A673 (cell line): ENCODE data around the gene APBB2. TPM values are rescaled to one million over a fixed set of nuclear protein-coding genes. Genes with fewer than 3 reads are reported as not detected.

Experiments
- BruUV-seq: library from RNA; stranded (reverse); fragments of 400-500 nt; replicated peaks from 2 replicates; lab custom pipeline; 2021; lab: Mats Ljungman, UMichigan
- CTCF ChIA-PET: fragments of 300-600 bp; sonication (Branson Sonifier 250); formaldehyde crosslinking; loops from one replicate; lab custom pipeline; 2022; ENCODE audit warnings: antibody characterized with exemption; lab: Charles Lee
- POLR2A ChIA-PET: fragments of 300-600 bp; sonication (Branson Sonifier 250); formaldehyde crosslinking; loops from one replicate; lab custom pipeline; 2022; ENCODE audit warnings: antibody characterized with exemption; ENCODE audit not compliant: low non-redundant PET; lab: Charles Lee
- DNase-seq: peaks from one replicate; pipeline ENCODE4 v3.0.0-alpha.2; 2015; ENCODE audit warnings: low spot score
- H3K27ac ChIP-seq: fragments of 200-600 bp; sonication (generic); 2 replicates; pipeline ENCODE4 v1.5.1; 2016; ENCODE audit warnings: mixed run types, low read depth, mild to moderate bottlenecking, mixed read lengths, antibody characterized with exemption, low read length; ENCODE audit not compliant: poor library complexity, severe bottlenecking
- H3K27me3 ChIP-seq: fragments of 200-600 bp; sonication (generic); replicated peaks from 2 replicates; pipeline ENCODE4 v1.6.1; 2017; ENCODE audit warnings: mixed run types, low read depth, mild to moderate bottlenecking, mixed read lengths, antibody characterized with exemption, low read length; ENCODE audit not compliant: insufficient read depth, poor library complexity
- H3K36me3 ChIP-seq: fragments of 200-600 bp; sonication (generic); 2 replicates; pipeline ENCODE4 v1.6.1; 2016; ENCODE audit warnings: mixed run types, mild to moderate bottlenecking, mixed read lengths, antibody characterized with exemption, low read length; ENCODE audit not compliant: insufficient read depth, poor library complexity, severe bottlenecking
- H3K4me1 ChIP-seq: fragments of 200-600 bp; sonication (generic); 2 replicates; pipeline ENCODE4 v1.6.1; 2017; ENCODE audit warnings: mixed run types, mild to moderate bottlenecking, mixed read lengths, antibody characterized with exemption, low read length; ENCODE audit not compliant: insufficient read depth, poor library complexity, severe bottlenecking
- H3K4me3 ChIP-seq: fragments of 200-600 bp; sonication (generic); 2 replicates; pipeline ENCODE4 v1.5.1; 2016; ENCODE audit warnings: low read depth, mixed run types, mild to moderate bottlenecking, mixed read lengths, low read length; ENCODE audit not compliant: poor library complexity, severe bottlenecking
- H3K9me3 ChIP-seq: fragments of 200-600 bp; sonication (generic); 2 replicates; pipeline ENCODE4 v1.6.1; 2016; ENCODE audit warnings: mixed run types, low read depth, mild to moderate bottlenecking, mixed read lengths, antibody characterized with exemption, low read length; ENCODE audit not compliant: poor library complexity, severe bottlenecking
- CTCF ChIP-seq: fragments of 300-800, 200-600 bp; sonication (generic); conservative IDR thresholded peaks from 2 replicates; pipeline ENCODE4 v1.5.1; 2017; ENCODE audit warnings: low read depth, mild to moderate bottlenecking, antibody characterized with exemption, low read length, moderate library complexity, mixed read lengths
- EZH2 ChIP-seq: fragments of 200-600 bp; sonication (generic); IDR thresholded peaks from 2 replicates; pipeline ENCODE4 v1.6.1; 2017; ENCODE audit warnings: borderline replicate concordance, low read depth, mild to moderate bottlenecking, mixed read lengths, antibody characterized with exemption, low read length; ENCODE audit not compliant: poor library complexity, severe bottlenecking
- intact Hi-C: fragments of 100-400 bp; cut with micrococcal nuclease; formaldehyde crosslinking; loops from one replicate; pipeline ENCODE4 v1.10.0; 2022; ENCODE audit not compliant: unreplicated experiment
- total RNA-seq: library from RNA; stranded (reverse); gene quantifications from 2 replicates; pipeline ENCODE4 v1.2.3, GENCODE V29; 2021

APBB2 gene
- total RNA-seq, 1 experiment from 2014 or later: 10.3 TPM

GRCh38 chr4:40800064-40800463 lies 414.3 kb downstream of the APBB2 start:
- TF ChIP-seq CTCF (no peak), EZH2 (no peak)
- ChIA-PET POLR2A (no interaction called here), CTCF (no interaction called here)
- Histone ChIP-seq H3K4me1 (no peaks in the 10 kb centered on the region), H3K36me3 (no peaks in the 10 kb centered on the region), H3K27ac (no peak overlapping the region), H3K9me3 (no peaks in the 10 kb centered on the region), H3K27me3 (no peaks in the 10 kb centered on the region), H3K4me3 (no peak overlapping the region)
- intact Hi-C loops: no loop called here
- no TSS peak for BruUV-seq
- DNase-seq: no peak

GRCh38 chr4:40789771-40790170 lies 424.6 kb downstream of the APBB2 start:
- Histone ChIP-seq H3K9me3 (no peaks in the 10 kb centered on the region), H3K4me3 (no peak overlapping the region), H3K27ac (no peak overlapping the region), H3K4me1 (no peaks in the 10 kb centered on the region), H3K36me3 (no peaks in the 10 kb centered on the region), H3K27me3 (no peaks in the 10 kb centered on the region)
- DNase-seq: no peak
- CTCF ChIA-PET: no interaction called here
- intact Hi-C loops: no loop called here
- BruUV-seq: no TSS peak
- POLR2A ChIA-PET: no interaction called here
- no peak for TF ChIP-seq CTCF
- no peak for TF ChIP-seq EZH2

GRCh38 chr4:40789031-40789430 lies 425.3 kb downstream of the APBB2 start:
- BruUV-seq: no TSS peak
- H3K4me1 ChIP-seq: no peaks in the 10 kb centered on the region
- H3K4me3 ChIP-seq: no peak overlapping the region
- intact Hi-C loops: no loop called here
- no peaks in the 10 kb centered on the region for H3K9me3 ChIP-seq
- CTCF ChIA-PET: no interaction called here
- no peak overlapping the region for H3K27ac ChIP-seq
- POLR2A ChIA-PET: no interaction called here
- TF ChIP-seq EZH2 (no peak), CTCF (no peak)
- no peaks in the 10 kb centered on the region for H3K27me3 ChIP-seq
- DNase-seq: no peak
- no peaks in the 10 kb centered on the region for H3K36me3 ChIP-seq
